Measurements from ENCODE around the gene WDR75.

WDR75 gene

GRCh38 chr2:189500456-189501160 is 59.3 kb downstream of the WDR75 start:
- DNase-seq (ENCODE audit: low read depth in 2 of 2): no peak

DNA sequence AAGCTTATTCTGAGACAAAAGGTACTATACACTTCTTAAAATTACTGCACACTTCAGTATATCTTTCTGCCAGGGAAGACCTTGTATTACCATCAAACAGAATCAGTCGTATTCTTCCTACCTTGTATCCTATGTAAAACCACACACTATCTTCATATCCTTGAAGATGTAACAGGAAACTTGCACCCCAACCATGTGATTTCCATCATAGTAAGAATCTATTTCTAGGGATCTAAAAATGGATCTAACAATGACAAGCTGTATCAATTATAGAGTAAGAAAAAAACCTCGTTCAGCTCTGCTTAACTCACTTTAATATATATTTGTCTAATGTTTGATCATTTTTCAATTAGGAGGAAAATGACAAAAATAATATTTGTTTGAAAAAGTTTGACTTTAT is 60.2 kb downstream of the WDR75 start:
- DNase-seq (ENCODE audit: low read depth in 2 of 2): no peak

DNA sequence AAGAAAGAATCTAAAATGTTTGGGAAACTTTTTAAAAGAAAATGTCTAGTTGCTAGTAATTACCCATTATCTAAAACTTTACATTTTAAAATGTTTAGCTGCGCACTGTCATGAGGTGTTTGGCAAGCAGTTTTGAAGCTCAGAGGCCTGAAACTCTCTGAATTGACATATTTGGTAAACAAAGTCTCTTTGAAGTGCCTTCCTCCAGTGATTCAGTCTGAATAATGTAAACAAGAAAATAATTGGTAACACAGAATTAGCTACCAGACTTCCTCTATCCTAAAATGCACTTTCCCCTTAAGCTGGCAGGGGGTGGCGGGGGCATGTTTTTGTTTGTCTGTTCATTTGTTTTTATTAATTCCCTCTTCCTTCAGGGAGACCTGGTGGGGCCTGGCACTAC is 61.4 kb downstream of the WDR75 start:
- no peak for DNase-seq (ENCODE audit: low read depth in 2 of 2)

GRCh38 chr2:189504238-189504637 is 63.0 kb downstream of the WDR75 start:
- DNase-seq (ENCODE audit: low read depth in 2 of 2): no peak

DNA sequence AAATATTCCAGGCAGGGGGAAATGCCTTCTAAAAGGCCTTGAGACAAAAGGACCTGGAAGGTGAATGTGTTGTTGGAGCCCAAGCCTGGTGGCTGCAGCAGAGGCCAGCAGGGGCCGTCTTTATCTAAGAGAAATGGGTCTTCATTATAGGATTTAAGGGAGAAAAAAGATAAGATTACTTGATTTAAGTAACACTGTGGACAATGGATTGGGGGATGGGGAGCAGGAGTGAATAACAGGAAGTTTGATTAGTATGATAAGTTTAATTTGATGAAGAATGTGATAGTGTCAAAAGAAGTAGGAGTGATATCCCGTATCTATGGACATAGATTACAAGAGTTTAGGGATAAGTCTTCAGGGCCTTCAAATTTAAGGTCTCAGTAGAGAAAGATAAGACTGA is 64.2 kb downstream of the WDR75 start:
- no peak for DNase-seq (ENCODE audit: low read depth in 2 of 2)

DNA sequence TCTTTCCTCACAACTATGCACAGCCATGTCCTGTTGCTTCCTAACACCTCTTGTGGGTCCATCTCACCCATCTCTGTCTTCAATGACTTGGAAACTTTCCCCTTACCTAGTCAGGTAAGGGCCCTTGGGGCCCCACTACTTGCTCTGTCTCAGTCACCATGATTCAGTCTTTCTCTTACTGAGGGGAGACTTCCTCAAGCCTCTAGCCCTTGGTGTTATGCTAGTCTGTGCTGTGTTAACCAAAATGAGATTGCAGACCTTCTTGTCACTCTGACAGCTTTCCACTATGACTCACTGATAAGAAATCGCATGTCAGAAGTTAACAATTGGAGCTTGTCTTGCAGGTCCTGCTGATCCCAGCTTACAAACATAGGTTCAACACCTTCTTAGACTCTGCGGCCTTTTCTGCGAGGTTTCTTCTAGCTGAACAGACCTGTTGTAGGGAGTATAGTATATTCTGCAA is 65.3 kb downstream of the WDR75 start:
- DNase-seq (ENCODE audit: low read depth in 2 of 2): no peak

- no peak for DNase-seq (ENCODE audit: low read depth in 2 of 2)
Observed at GRCh38 chr2:189511210-189511959, 70.1 kb downstream of the WDR75 start.

DNA sequence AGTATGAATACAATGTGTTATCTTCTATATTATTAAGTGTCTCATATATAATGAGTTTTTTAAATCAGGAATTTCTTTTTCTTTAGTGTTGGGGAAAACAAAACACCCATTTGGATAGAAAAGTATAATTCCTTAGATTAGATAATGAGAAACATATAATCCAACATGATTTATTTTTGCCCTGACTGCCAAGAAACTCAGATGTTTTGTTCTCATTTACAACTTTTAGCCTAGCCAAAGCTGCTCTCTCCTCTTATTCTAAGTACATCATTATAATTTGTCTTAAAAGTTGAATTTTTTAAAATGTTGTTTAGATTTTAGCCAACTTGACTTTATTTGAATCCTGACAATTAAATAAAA is 70.7 kb downstream of the WDR75 start:
- no peak for DNase-seq (ENCODE audit: low read depth in 2 of 2)

GRCh38 chr2:189512879-189513278 is 71.6 kb downstream of the WDR75 start:
- DNase-seq (ENCODE audit: low read depth in 2 of 2): no peak

DNA sequence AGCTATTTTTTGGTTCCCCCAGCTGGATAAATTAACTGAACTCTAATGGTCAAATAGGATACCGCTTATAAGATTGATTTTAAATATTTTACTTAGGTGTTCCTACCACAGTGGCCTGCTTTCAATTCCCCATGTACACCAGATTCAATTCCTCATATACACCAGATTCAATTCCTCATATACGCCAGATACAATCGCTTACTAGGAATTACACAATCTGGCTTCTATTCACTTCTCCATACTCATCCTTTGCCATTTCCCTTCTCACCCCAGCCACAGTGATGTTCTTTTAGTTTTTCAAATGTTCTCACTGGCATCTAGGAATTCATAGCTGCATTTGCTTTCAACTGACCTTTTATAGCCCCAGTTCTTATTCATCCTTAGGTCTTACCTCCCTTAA is 72.8 kb downstream of the WDR75 start:
- DNase-seq (ENCODE audit: low read depth in 2 of 2): no peak

GRCh38 chr2:189515264-189515663 is 74.0 kb downstream of the WDR75 start:
- DNase-seq (ENCODE audit: low read depth in 2 of 2): no peak

GRCh38 chr2:189516546-189516945 is 75.3 kb downstream of the WDR75 start:
- DNase-seq (ENCODE audit: low read depth in 2 of 2): no peak

GRCh38 chr2:189517847-189518535 is 76.7 kb downstream of the WDR75 start:
- DNase-seq (ENCODE audit: low read depth in 2 of 2): no peak

DNA sequence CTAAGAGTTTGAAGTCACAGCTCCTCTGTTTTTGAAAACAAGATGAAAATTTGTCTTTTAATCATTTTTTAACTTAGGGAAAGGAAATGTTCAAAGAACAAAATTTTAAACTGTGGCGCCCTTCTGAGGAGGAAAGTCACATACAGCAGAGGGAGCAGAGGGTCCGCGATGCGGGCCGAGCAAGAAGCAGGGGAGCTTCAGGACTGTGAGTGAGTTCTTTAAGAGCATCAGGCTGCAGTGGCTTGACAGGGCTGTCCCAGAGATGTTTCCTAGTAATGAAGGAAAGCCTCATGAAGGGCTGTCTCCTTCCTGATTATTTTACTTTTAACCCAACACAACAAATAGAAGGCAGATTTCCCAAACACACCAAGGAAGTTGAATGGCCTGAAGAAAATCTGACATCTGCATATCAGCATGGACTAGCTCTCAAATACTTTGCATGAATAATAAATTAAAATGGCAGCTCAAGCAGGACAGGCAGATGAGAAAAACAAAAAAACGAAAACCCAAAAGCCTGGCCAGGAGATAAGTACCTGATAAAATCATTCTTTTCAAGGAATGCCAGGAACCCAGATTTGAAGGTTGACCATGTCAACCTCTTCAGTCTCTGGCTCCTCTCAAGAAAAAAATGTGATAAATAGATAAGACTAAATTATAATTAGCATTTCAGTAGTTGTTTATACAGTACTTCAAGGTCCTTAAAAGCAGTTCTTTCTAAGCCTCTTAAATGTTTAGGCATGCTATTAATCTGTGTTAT is 78.5 kb downstream of the WDR75 start:
- DNase-seq (ENCODE audit: low read depth in 2 of 2): no peak

- DNase-seq (ENCODE audit: low read depth in 2 of 2): no peak
Observed at GRCh38 chr2:189521699-189522434, 80.6 kb downstream of the WDR75 start.

GRCh38 chr2:189522435-189523151 is 81.3 kb downstream of the WDR75 start:
- DNase-seq (ENCODE audit: low read depth in 2 of 2): no peak

- no peak for DNase-seq (ENCODE audit: low read depth in 2 of 2)
Observed at GRCh38 chr2:189524746-189525145, 83.5 kb downstream of the WDR75 start.

All from stimulated activated CD4-positive, alpha-beta T cell treated with anti-CD3 and anti-CD28 coated beads, Interleukin-1b, Interleukin-23, amount 100 ng/mL, for 4 hours (primary cell).